Testis (tissue), 3 donors: ENCODE data around the gene ZNF177. TPM values are rescaled to one million over a fixed set of nuclear protein-coding genes. Genes with fewer than 3 reads are reported as not detected.

ENCODE experiments used
- polyA plus RNA-seq: library from polyadenylated mRNA; stranded (reverse); fragments of 350-450 nt; fragmentation: Illumina TruSeq; extraction: RNeasy Lipid Tissue Mini Kit (QIAGEN cat#74804); gene quantifications from one replicate; pipeline ENCODE4 v1.2.3, GENCODE V29; 2014; ENCODE audit warnings: low read depth, low replicate concordance; ENCODE audit not compliant: insufficient read depth
- total RNA-seq, 2 donors: library from RNA; depleted of rRNA; stranded (reverse); fragments of >200 nt; gene quantifications; one replicate each; pipeline ENCODE4 v1.2.3, GENCODE V29; 2016

Gene ZNF177
- total and polyA plus RNA-seq, 3 donors from 2014 or later = 11.9 to 20.7 (median 16.5) TPM

Other genes with a start within 250 kb of the ZNF177 start
- not detected for gene OR7G1, start 247.2 kb upstream of the ZNF177 start, total RNA-seq
- gene OR7G1, start 247.2 kb upstream of the ZNF177 start, polyA plus RNA-seq = not detected
- not detected for gene OR7G3, start 236.1 kb upstream of the ZNF177 start, total RNA-seq
- gene OR7G3, start 236.1 kb upstream of the ZNF177 start, polyA plus RNA-seq = not detected
- 10 to 100 TPM; 19.4 to 28.8 TPM for gene ZNF317, start 222.6 kb upstream of the ZNF177 start, total RNA-seq
- 16.1 TPM for gene ZNF317, start 222.6 kb upstream of the ZNF177 start, polyA plus RNA-seq
- gene OR7D2, start 184.0 kb upstream of the ZNF177 start, total RNA-seq = under 1 TPM; 0.62 to 0.79 TPM
- 1.7 TPM for gene OR7D2, start 184.0 kb upstream of the ZNF177 start, polyA plus RNA-seq
- gene OR7D4, start 143.4 kb upstream of the ZNF177 start, total RNA-seq = under 1 TPM in 1 of 2 donors, not detected in 1; 0.06 TPM
- gene OR7D4, start 143.4 kb upstream of the ZNF177 start, polyA plus RNA-seq = not detected
- 1 to 10 TPM in 1 of 2 donors, under 1 TPM in 1; 0.62 to 1.5 TPM for gene OR7E24, start 112.1 kb upstream of the ZNF177 start, total RNA-seq
- gene OR7E24, start 112.1 kb upstream of the ZNF177 start, polyA plus RNA-seq = 2.3 TPM
- 10 to 100 TPM; 11.9 to 12.0 TPM for gene ZNF699, start 53.2 kb upstream of the ZNF177 start, total RNA-seq
- gene ZNF699, start 53.2 kb upstream of the ZNF177 start, polyA plus RNA-seq = 2.2 TPM
- 10 to 100 TPM; 48.4 to 49.7 TPM for gene ZNF559, start 38.8 kb upstream of the ZNF177 start, total RNA-seq
- 15.4 TPM for gene ZNF559, start 38.8 kb upstream of the ZNF177 start, polyA plus RNA-seq
- 10 to 100 TPM; 26.5 to 43.3 TPM for gene ZNF266, start 72.6 kb downstream of the ZNF177 start, total RNA-seq
- gene ZNF266, start 72.6 kb downstream of the ZNF177 start, polyA plus RNA-seq = 18.5 TPM
- gene ZNF560, start 135.6 kb downstream of the ZNF177 start, total RNA-seq = 10 to 100 TPM; 13.1 to 15.4 TPM
- 8.0 TPM for gene ZNF560, start 135.6 kb downstream of the ZNF177 start, polyA plus RNA-seq
- gene ZNF426, start 175.6 kb downstream of the ZNF177 start, total RNA-seq = 10 to 100 TPM; 13.8 to 13.9 TPM
- 5.7 TPM for gene ZNF426, start 175.6 kb downstream of the ZNF177 start, polyA plus RNA-seq
- 10 to 100 TPM; 20.8 to 26.4 TPM for gene ZNF121, start 221.5 kb downstream of the ZNF177 start, total RNA-seq
- 4.1 TPM for gene ZNF121, start 221.5 kb downstream of the ZNF177 start, polyA plus RNA-seq